H1 (cell line): Measurements from ENCODE around the gene RP9. TPM values are rescaled to one million over a fixed set of nuclear protein-coding genes. Genes with fewer than 3 reads are reported as not detected.

Source experiments
- CTCF ChIA-PET: fragments of 300-600 bp; sonication (Branson Sonifier 250); formaldehyde crosslinking; loops from one replicate; lab custom pipeline; 2021; ENCODE audit not compliant: partially characterized antibody; lab: Charles Lee
- POLR2A ChIA-PET: fragments of 300-600 bp; sonication (Branson Sonifier 250); formaldehyde crosslinking; loops from one replicate; lab custom pipeline; 2021; ENCODE audit warnings: inconsistent platforms; ENCODE audit not compliant: partially characterized antibody; lab: Charles Lee
- DNase-seq, 2 experiments: peaks; one replicate each; pipeline versions ENCODE4 v3.0.0 to v3.0.0-alpha.2; 2010 to 2022; ENCODE audit warnings: low spot score in 2 of 2, low read depth in 1 of 2, mixed read lengths in 1 of 2
- FAIRE-seq: peaks from 2 replicates; lab custom pipeline; 2011; peaks lifted over from hg19 to GRCh38; lab: Jason Lieb, UNC
- H2AFZ ChIP-seq: 2 replicates; pipeline ENCODE4 v1.8.1; 2012; ENCODE audit warnings: low read length, inconsistent platforms
- H2AK5ac ChIP-seq: 2 replicates; pipeline ENCODE4 v1.6.1; 2013; ENCODE audit warnings: low read depth, low read length
- H2BK120ac ChIP-seq: replicated peaks from 2 replicates; pipeline ENCODE3; 2013; ENCODE audit warnings: low read depth, low read length, inconsistent platforms
- H2BK12ac ChIP-seq: 2 replicates; pipeline ENCODE4 v1.6.1; 2013; ENCODE audit warnings: low read depth, low read length
- H2BK15ac ChIP-seq: 2 replicates; pipeline ENCODE4 v1.6.1; 2013; ENCODE audit warnings: low read length
- H2BK20ac ChIP-seq: 2 replicates; pipeline ENCODE4 v1.6.1; 2013; ENCODE audit warnings: low read length
- H2BK5ac ChIP-seq: 2 replicates; pipeline ENCODE4 v1.6.1; 2013; ENCODE audit warnings: low read depth, low read length
- H3K14ac ChIP-seq: 2 replicates; pipeline ENCODE4 v1.6.1; 2013; ENCODE audit warnings: inconsistent platforms; ENCODE audit not compliant: insufficient read length
- H3K18ac ChIP-seq: 2 replicates; pipeline ENCODE4 v1.6.1; 2013; ENCODE audit warnings: low read length; ENCODE audit errors: extremely low read depth
- H3K23ac ChIP-seq: 2 replicates; pipeline ENCODE4 v1.6.1; 2013; ENCODE audit warnings: inconsistent platforms; ENCODE audit not compliant: insufficient read length
- H3K23me2 ChIP-seq: 2 replicates; pipeline ENCODE4 v1.6.1; 2013; ENCODE audit warnings: low read depth, low read length
- H3K27ac ChIP-seq: 2 replicates; pipeline ENCODE4 v1.6.1; 2011; ENCODE audit warnings: low read depth, low read length, inconsistent platforms
- H3K27me3 ChIP-seq, 4 experiments: replicated peaks in 1 of 4; 1 replicate in 1 of 4; 2 replicates in 3 of 4; pipeline versions ENCODE4 v1.6.1 to v1.8.1; 2011 to 2013; ENCODE audit warnings: low read length in 3 of 4, mild to moderate bottlenecking in 3 of 4, inconsistent platforms in 2 of 4, mixed read lengths in 2 of 4, moderate library complexity in 1 of 4; ENCODE audit not compliant: control insufficient read depth in 3 of 4, insufficient read depth in 3 of 4; ENCODE audit errors: extremely low read depth in 1 of 4
- H3K36me3 ChIP-seq, 4 experiments: 2 replicates each; pipeline versions ENCODE4 v1.6.1 to v1.8.1; 2011 to 2013; ENCODE audit warnings: mild to moderate bottlenecking in 4 of 4, low read length in 3 of 4, moderate library complexity in 2 of 4, control low read depth in 1 of 4, inconsistent platforms in 1 of 4; ENCODE audit not compliant: insufficient read depth in 4 of 4, control insufficient read depth in 2 of 4
- H3K4ac ChIP-seq: replicated peaks from 2 replicates; pipeline ENCODE3; 2013; ENCODE audit warnings: low read length, low read depth, mixed read lengths, inconsistent platforms; ENCODE audit not compliant: insufficient read length
- H3K4me1 ChIP-seq, 4 experiments: replicated peaks in 1 of 4; 1 replicate in 1 of 4; 2 replicates in 3 of 4; pipeline versions ENCODE4 v1.6.1 to v1.8.1; 2011 to 2013; ENCODE audit warnings: low read length in 3 of 4, inconsistent platforms in 2 of 4, mixed read lengths in 1 of 4; ENCODE audit not compliant: insufficient read depth in 4 of 4, control insufficient read depth in 3 of 4
- H3K4me2 ChIP-seq, 2 experiments: 2 replicates each; pipeline versions ENCODE4 v1.6.1 to v1.8.1; 2011 to 2013; ENCODE audit warnings: low read depth in 2 of 2, low read length in 2 of 2, control low read depth in 1 of 2, inconsistent platforms in 1 of 2, mild to moderate bottlenecking in 1 of 2; ENCODE audit not compliant: insufficient read depth in 1 of 2
- H3K4me3 ChIP-seq, 4 experiments: fragments of 200-600, 300-600 bp in 1 of 4; sonication (generic), shearing (Covaris generic), sonication (Bioruptor Twin) in 1 of 4; 2 replicates each; pipeline versions ENCODE4 v1.5.1 to v1.8.1; 2011 to 2016; ENCODE audit warnings: low read length in 4 of 4, low read depth in 3 of 4, control low read depth in 2 of 4, inconsistent platforms in 2 of 4, mild to moderate bottlenecking in 2 of 4, mixed read lengths in 1 of 4, moderate library complexity in 1 of 4; ENCODE audit not compliant: insufficient read depth in 2 of 4; ENCODE audit errors: extremely low read depth in 1 of 4
- H3K56ac ChIP-seq: replicated peaks from 2 replicates; pipeline ENCODE3; 2013; ENCODE audit warnings: low read depth, mild to moderate bottlenecking, mixed read lengths, low read length, inconsistent platforms; ENCODE audit not compliant: insufficient read length
- H3K79me1 ChIP-seq: 2 replicates; pipeline ENCODE4 v1.6.1; 2013; ENCODE audit warnings: low read depth, low read length, control low read depth
- H3K79me2 ChIP-seq, 2 experiments: 2 replicates each; pipeline versions ENCODE4 v1.6.1 to v1.8.1; 2012 to 2013; ENCODE audit warnings: low read length in 2 of 2, mild to moderate bottlenecking in 2 of 2, inconsistent platforms in 1 of 2; ENCODE audit not compliant: insufficient read depth in 2 of 2, control insufficient read depth in 1 of 2
- H3K9ac ChIP-seq, 4 experiments: replicated peaks in 1 of 4; 1 replicate in 1 of 4; 2 replicates in 3 of 4; pipeline versions ENCODE4 v1.6.1 to v1.8.1; 2011 to 2013; ENCODE audit warnings: low read depth in 3 of 4, low read length in 3 of 4, control low read depth in 2 of 4, mild to moderate bottlenecking in 2 of 4, moderate library complexity in 2 of 4, inconsistent platforms in 1 of 4; ENCODE audit errors: extremely low read depth in 1 of 4
- H3K9me3 ChIP-seq, 2 experiments: 2 replicates each; pipeline versions ENCODE4 v1.6.1 to v1.8.1; 2012 to 2013; ENCODE audit warnings: mild to moderate bottlenecking in 2 of 2, moderate library complexity in 2 of 2, control low read depth in 1 of 2, inconsistent platforms in 1 of 2, low read depth in 1 of 2, low read length in 1 of 2, mixed read lengths in 1 of 2; ENCODE audit not compliant: insufficient read depth in 2 of 2
- H4K20me1 ChIP-seq, 2 experiments: replicated peaks in 1 of 2; 2 replicates each; pipeline versions ENCODE3 to v1.8.1; 2011 to 2013; ENCODE audit warnings: inconsistent platforms in 2 of 2, low read length in 2 of 2, mild to moderate bottlenecking in 1 of 2; ENCODE audit not compliant: insufficient read depth in 2 of 2, control insufficient read depth in 1 of 2
- H4K5ac ChIP-seq: 2 replicates; pipeline ENCODE4 v1.6.1; 2013; ENCODE audit warnings: low read length, low read depth, mixed read lengths, inconsistent platforms; ENCODE audit not compliant: insufficient read length
- H4K8ac ChIP-seq: 2 replicates; pipeline ENCODE4 v1.8.0; 2013; ENCODE audit warnings: mild to moderate bottlenecking, moderate library complexity, low read length, inconsistent platforms; ENCODE audit not compliant: insufficient read depth; ENCODE audit errors: extremely low read depth
- H4K91ac ChIP-seq: replicated peaks from 2 replicates; pipeline ENCODE3; 2013; ENCODE audit warnings: low read length, mixed read lengths, inconsistent platforms; ENCODE audit not compliant: insufficient read length
- BRCA1 ChIP-seq: IDR thresholded peaks from 2 replicates; pipeline ENCODE4 v1.6.1; 2012; ENCODE audit warnings: low read depth, low read length, improper control_type of control experiment
- CBX8 ChIP-seq: fragments of 300-800, 300-1000 bp; sonication (generic); IDR thresholded peaks from 2 replicates; pipeline ENCODE4 v1.7.1; 2016; ENCODE audit warnings: low read depth, low read length, borderline replicate concordance
- FOSL1 ChIP-seq: IDR thresholded peaks from 2 replicates; pipeline ENCODE4 v1.6.1; 2011; ENCODE audit warnings: mild to moderate bottlenecking, low read depth, low read length, moderate library complexity; ENCODE audit not compliant: insufficient read depth
- GABPA ChIP-seq: IDR thresholded peaks from 2 replicates; pipeline ENCODE4 v1.6.1; 2011; ENCODE audit warnings: mild to moderate bottlenecking, low read length, moderate library complexity, borderline replicate concordance; ENCODE audit not compliant: insufficient read depth
- TAF1 ChIP-seq: IDR thresholded peaks from 2 replicates; pipeline ENCODE4 v1.6.1; 2011; ENCODE audit warnings: mild to moderate bottlenecking, low read depth, low read length
- WGBS, 2 experiments: shearing (Covaris generic) in 1 of 2; methylation state at CpG; one replicate each; pipeline versions ENCODE4 v1.1.6 to v1.1.7; 2013 to 2015; ENCODE audit warnings: low lambda C conversion rate in 2 of 2, mixed read lengths in 2 of 2, inconsistent platforms in 1 of 2, low coverage in 1 of 2, missing lambda C conversion rate in 1 of 2; ENCODE audit not compliant: insufficient replicate concordance in 2 of 2, insufficient coverage in 1 of 2, insufficient read length in 1 of 2; ENCODE audit errors: extremely low coverage in 1 of 2, missing lambda C conversion rate in 1 of 2; 5-methylcytosine and 5-hydroxymethylcytosine counted together
- polyA plus RNA-seq, 7 experiments: library from polyadenylated mRNA; depleted of rRNA in 3 of 7; stranded (reverse) in 5 of 7; unstranded in 2 of 7; fragments of >200 nt in 5 of 7; fragments of 200-250 nt in 2 of 7; gene quantifications; 1 replicate in 5 of 7; 2 replicates in 1 of 7; 4 replicates in 1 of 7; pipeline versions ENCODE4 v1.2.1 to v1.2.3, GENCODE V29; 2011 to 2013; ENCODE audit warnings: missing spikeins in 2 of 7, mixed read lengths in 2 of 7
- total RNA-seq: library from RNA; stranded (reverse); fragmentation: NEBNext Ultra II Directional; extraction: Animal tissue kit (Norgen Biotek cat#: 25700); gene quantifications from 2 replicates; pipeline ENCODE4 v1.2.1, GENCODE V29; 2021

The RP9 gene
- total and polyA plus RNA-seq, 2 of the 8 experiments (the other 6 are each of a cell fraction or from before 2014, with no cell fraction given) = 11.0 to 12.4 TPM

GRCh38 chr7:33152087-33152486 is 42.9 kb upstream of the RP9 start:
- DNase-seq (no peak), FAIRE-seq (no peak)
- WGBS, 2 experiments = 90% methylated on average over 3 of the region's 3 CpGs; no CpG with 5 or more reads in 1 of the 2 experiments
- no peak overlapping the region for H3K56ac ChIP-seq
- H4K91ac ChIP-seq = no peak overlapping the region
- H3K18ac ChIP-seq = no peak overlapping the region
- H2BK120ac ChIP-seq = no peak overlapping the region
- H3K27ac ChIP-seq = no peak overlapping the region
- no peak overlapping the region for H3K9ac ChIP-seq
- H4K20me1 ChIP-seq = no peaks in the 10 kb centered on the region
- no peak for TF ChIP-seq TAF1
- TF ChIP-seq GABPA = no peak
- no peak for TF ChIP-seq BRCA1
- TF ChIP-seq FOSL1 = no peak
- no peak for TF ChIP-seq CBX8
- H3K4ac ChIP-seq = no peak overlapping the region
- no peak overlapping the region for H4K5ac ChIP-seq
- H3K23ac ChIP-seq = no peak overlapping the region
- H3K23me2 ChIP-seq = no peaks in the 10 kb centered on the region; the same call in 1 of the 2 replicates
- H3K36me3 ChIP-seq = no peaks in the 10 kb centered on the region
- H3K14ac ChIP-seq = no peak overlapping the region
- H2AK5ac ChIP-seq = no peak overlapping the region
- H2BK20ac ChIP-seq = no peak overlapping the region
- H2AFZ ChIP-seq = no peak overlapping the region
- CTCF ChIA-PET = interaction anchor here (1.4 kb wide), 1 partner anchor 11 kb away, joined by 3 read pairs; no protein-coding TSS in a partner anchor
- H4K8ac ChIP-seq = no peak overlapping the region
- no peaks in the 10 kb centered on the region for H3K79me1 ChIP-seq
- peaks cover 0 to 2% (median 0%) of the 10 kb centered on the region in 4 experiments; a peak in 1 of 7 replicates for H3K4me1 ChIP-seq
- no peaks in the 10 kb centered on the region for H3K79me2 ChIP-seq
- H2BK12ac ChIP-seq = no peak overlapping the region
- H2BK15ac ChIP-seq = no peak overlapping the region
- no peak overlapping the region for H3K4me2 ChIP-seq
- H3K9me3 ChIP-seq = no peaks in the 10 kb centered on the region
- POLR2A ChIA-PET = no interaction called here
- no peak overlapping the region for H2BK5ac ChIP-seq
- H3K27me3 ChIP-seq = no peaks in the 10 kb centered on the region
- no peak overlapping the region for H3K4me3 ChIP-seq
